GM19328 (cell line): ENCODE measurements around the gene PRPF40B.

Source experiments
- ATAC-seq: cut with Tn5 transposase; IDR thresholded peaks from one replicate; pipeline ENCODE4 v1.9.1; 2021; ENCODE audit warnings: mild to moderate bottlenecking, moderate library complexity; ENCODE audit not compliant: unreplicated experiment

The PRPF40B gene

DNA sequence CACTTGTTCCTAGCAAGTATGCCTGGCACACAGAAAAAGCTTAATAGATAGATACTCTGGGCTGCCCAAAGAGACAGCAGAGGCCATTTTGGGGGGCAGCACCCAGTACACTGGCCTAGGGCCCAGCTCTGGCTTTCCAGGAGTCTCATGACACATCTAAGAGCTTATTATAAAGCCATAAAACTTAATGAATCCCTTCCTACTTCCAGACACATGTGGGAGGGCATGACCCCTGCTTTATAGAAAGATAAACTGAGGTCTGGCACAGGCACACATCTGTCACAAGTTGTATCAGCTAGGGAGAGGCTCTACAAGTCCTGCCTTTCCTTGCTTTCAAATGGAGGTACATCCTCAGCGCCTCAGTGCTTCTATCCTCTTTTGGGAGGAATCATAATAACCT, 56.7 kb downstream of the PRPF40B start:
- no peak for ATAC-seq

DNA sequence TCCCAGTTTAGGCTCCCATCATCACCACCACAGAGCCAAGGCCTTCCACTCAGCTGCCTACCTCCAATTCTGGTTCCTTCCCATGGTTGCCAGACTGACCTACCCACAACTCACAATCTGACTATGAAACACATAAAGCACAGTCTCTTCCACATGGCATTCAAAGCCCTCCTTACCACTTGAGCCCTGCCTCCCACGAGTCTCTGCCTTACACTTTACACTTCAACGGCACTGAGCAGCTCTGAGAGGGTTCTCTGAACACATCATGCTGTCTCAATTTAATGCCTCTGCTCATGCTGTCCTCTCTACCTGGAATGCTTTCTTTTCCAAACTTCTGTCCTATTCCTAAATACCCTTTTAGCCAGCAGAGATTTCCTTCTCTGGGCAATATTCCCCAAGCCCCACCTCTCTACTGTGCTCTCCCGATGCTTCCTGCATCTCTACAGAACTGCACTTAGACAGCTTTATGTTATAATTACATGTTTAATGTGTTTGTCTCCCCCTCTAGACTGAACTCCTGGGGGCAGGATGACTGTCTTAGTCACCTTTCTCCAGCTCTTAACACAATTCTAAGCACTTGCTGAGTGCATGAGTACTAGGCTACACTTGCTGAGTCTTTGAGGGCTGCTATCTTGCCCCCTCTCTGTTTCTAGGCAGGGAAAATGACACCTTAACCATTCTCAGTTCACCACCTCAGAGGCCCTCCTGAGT, 60.4 kb downstream of the PRPF40B start:
- no peak for ATAC-seq

DNA sequence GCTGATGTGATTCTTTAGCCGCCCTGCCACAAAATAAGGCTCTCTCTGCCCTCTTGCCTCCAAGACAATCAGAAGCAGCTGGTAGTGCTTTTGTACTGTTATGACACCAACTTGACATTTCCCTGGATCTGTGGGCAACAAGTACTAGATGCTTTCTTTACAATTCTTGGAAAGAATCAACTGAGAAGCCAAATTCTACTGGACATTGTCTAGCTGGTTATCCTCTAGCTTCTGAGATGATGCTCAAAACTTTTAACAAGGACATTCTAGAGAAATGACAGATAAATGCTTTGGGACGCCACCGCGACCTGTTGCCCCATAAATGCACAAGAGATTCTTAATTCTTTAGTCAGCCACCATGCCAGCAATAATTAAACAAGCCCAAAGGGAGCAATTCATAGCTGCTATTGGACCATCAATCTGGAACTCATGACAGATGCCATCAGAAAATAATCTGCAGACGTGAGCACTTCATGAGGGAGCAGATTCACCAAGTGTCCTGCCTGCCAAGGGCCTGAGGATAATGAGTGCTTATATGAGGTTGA, 61.0 kb downstream of the PRPF40B start:
- ATAC-seq, result no peak

DNA sequence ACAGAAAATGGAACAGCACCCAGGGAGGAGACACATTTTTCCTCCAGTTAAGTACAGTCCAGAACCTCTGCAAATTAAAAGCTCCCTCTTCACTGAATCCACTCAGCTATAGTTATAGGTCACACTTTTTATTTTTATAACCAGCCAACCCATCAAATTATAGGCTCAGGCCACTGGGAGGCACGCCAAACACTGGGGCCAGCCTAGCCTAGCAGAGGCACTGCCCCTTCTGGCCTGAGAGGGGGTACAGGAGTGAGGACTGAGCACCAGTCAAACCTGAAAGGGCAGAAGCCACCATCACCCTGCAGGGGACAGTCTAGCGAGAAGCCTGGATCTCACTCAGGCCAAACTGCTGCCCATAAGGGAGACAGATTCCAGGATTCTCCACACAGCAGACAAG, 64.6 kb downstream of the PRPF40B start:
- no peak for ATAC-seq

DNA sequence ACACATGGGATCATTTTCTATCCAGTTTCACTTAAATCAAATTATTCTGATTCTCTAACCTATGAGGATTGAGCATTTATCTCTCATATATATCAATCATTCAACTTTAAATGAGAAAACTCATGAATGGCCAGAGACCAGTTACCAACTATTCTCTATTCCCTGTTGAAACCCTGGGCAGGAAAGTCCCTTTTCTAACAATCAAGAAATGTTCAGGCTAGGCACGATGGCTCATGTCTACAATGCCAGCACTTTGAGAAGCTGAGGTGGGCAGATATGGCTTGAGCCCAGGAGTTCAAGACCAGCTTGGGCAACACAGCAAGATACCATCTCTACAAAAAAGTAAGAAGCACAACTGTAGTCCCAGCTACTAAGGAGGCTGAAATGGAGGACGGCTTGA, 65.9 kb downstream of the PRPF40B start:
- no peak for ATAC-seq

DNA sequence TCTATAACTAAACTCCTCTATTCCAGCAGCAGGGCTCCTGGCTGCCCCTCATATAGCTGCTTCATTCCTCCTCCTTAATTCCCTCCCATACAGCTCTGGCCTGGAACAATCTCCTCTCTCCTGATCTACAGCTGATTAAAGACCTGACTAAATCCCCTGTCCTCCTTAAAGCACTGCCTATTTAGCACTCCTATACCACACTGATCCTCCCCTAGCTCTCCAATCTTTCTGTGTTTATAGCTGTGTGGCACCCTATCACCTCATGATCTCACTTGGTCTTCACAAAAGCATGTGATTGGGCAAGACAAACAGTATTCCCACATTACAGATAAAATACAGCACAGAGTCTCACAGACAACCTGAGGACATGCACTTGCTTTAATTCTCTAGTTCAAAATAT, 66.4 kb downstream of the PRPF40B start:
- no peak for ATAC-seq

DNA sequence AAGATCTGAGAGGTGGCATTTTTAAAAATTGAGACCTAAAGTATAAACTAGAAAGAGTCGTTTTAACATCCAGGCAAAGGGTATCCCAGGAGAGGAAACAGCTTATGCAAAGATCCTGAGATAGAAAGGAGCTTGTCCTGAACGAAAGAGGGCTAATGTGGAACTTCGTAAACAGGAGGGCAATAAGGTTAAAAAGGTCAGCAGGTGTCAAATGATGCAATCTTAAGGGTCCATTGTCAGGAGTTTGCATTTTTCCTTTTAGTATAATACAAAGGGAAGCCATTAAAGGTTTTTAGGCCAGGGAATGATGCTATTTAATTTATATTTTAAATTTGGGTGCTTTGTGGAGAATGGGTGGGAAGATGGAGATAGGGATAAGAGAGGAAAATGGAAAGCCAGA, 69.5 kb downstream of the PRPF40B start:
- ATAC-seq, result no peak

DNA sequence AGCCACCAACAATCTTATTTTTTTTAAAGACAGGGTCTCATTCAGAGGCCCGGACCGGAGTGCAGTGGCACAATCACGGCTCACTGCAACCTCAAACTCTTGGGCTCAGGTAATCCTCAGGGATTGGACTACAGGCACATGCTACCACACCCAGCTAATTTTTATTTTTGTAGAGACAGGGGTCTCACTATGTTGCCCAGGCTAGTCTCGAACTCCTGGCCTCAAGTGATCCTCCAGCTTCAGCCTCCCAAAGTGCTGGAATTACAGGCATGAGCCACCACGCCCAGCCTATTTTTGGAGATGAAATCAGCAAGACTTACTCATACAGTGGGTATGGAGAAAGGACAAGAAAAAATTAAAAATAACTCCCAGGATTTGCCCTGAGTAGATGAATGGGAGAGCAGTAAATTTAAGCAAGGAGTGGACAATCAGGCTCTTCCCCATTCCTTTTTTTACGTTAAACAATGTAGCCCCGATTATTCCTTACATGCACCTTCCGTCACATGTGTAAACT, 70.6 kb downstream of the PRPF40B start:
- no peak for ATAC-seq
